C4-2B (cell line): ENCODE data around the gene TMEM178B.

Experiments used
- CTCF ChIP-seq: fragments of 450-650 bp; conservative IDR thresholded peaks from 2 replicates; pipeline ENCODE4 v1.5.1; 2017; ENCODE audit warnings: mild to moderate bottlenecking
- ZFX ChIP-seq: fragments of 450-650 bp; IDR thresholded peaks from 2 replicates; pipeline ENCODE4 v1.6.1; 2017

GRCh38 chr7:141461924-141462323 lies 388.1 kb downstream of the TMEM178B start:
- TF ChIP-seq CTCF (no peak), ZFX (no peak)
